Measurements from ENCODE around the gene TTLL10.
A peak's percentile ranks its signal among the peaks of the same experiment; 100 is the strongest.

TTLL10 gene

GRCh38 chr1:1221887-1222574 is 48.4 kb downstream of the TTLL10 start:
- DNase-seq (ENCODE audit: low read depth, low spot score): no peak

- DNase-seq (ENCODE audit: low read depth, low spot score): no peak
These were observed 49.0 kb downstream of the TTLL10 start for GRCh38 chr1:1222575-1223225.

DNA sequence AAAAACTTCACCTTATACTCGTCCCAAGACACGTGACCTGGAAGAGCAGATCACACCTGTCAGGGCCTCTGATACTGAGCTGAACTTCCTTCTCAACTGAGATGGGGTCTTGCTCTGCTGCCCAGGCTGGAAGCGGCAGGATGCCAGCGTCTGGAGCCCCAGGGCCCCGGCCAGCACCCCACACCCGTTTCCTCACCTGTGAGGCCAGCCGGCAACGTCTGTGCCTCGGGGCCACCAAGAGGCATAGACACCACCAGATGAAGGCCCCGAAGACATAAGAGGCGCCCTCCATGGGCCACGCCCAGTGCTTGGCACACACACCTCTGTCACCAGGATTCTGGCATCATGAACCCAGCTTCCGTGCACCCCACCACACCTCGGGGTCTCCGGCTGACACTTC is 49.6 kb downstream of the TTLL10 start:
- no peak for DNase-seq (ENCODE audit: low read depth, low spot score)

DNA sequence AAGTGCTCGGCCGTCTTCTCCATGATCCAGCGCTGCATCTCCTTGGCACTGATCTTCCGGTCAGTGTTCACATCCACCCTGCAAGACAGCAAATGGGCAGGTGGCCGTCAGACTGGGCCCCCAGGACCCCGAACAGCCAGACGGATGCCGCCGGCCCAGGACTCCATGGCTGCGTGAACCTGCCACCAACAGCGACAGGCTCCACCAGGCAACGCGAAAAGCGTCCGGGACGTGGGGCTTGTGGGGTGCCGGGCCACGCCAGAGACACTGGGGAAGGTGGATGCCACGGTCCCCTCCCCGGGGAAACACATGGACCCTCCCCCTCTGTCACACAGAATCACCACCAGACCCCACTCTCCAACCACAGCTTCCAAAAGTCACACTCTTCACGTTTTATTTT is 50.2 kb downstream of the TTLL10 start:
- DNase-seq (ENCODE audit: low read depth, low spot score): no peak

DNA sequence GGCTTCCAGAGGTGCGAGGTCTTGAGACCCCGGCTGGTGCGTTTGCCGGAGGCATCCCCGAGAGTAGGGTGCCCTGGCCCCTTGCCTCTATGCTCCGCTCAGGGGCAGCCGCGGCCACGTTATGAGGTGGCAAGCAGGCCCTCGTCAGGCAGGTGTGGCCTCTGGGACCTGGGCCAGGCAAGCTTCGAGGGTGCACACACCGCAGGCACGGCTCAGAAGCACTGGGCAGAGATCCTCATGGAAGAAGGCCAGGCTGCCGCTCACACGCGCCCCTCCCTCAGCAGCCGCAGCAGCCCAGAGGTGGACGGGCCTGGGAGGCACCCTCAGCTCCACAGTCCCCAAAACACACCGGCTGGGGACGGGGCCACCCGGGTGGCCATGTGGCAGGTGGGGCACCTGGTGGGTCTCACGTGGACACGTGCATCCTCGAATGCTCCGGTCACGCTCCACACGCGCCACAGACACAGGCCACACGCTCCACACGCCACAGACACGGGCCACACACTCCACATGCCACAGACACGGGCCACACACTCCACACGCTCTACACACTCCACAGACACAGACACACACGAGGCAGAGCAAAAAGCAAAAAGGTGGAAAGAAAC is 51.7 kb downstream of the TTLL10 start:
- no peak for DNase-seq (ENCODE audit: low read depth, low spot score)

GRCh38 chr1:1225913-1226312 is 52.2 kb downstream of the TTLL10 start:
- no peak for DNase-seq (ENCODE audit: low read depth, low spot score)

DNA sequence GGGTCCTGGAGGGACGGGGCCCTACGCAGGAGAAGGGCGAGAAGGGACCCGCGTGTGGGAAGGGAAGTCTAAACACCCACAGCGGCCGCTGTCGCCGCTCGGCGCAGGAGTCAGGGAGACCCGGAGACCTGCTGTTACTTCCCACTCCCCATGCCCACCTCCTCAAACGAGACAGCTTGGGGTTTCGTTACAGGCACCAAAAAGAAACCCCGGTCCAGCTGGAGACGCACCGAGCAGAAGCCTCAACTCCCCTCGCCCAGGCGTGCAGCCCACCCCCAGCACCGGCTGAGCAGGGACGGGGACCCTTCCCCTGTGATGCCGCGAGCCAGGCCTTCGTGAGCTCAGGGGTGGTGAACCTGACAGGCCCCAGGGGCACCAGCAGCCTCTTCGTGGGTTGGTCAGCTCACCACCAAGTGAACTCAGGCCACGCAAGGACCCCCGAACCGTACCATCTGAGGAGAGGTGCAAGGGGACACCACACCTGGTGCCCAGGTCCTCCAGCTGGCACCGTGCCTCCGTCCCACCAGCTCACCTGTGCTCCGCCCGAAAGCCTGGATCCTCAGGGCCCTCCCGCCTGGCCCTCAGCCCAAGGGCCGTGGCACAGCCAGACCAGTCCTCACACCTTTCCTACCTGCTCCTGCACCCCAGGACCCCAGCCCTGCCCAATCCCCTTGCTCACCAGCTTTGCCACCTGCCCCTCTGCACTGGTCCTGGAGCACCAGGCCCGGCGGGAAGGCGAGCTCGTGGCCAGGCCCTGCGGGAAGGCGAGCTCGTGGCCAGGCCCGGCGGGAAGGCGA is 53.1 kb downstream of the TTLL10 start:
- DNase-seq (ENCODE audit: low read depth, low spot score): no peak

DNA sequence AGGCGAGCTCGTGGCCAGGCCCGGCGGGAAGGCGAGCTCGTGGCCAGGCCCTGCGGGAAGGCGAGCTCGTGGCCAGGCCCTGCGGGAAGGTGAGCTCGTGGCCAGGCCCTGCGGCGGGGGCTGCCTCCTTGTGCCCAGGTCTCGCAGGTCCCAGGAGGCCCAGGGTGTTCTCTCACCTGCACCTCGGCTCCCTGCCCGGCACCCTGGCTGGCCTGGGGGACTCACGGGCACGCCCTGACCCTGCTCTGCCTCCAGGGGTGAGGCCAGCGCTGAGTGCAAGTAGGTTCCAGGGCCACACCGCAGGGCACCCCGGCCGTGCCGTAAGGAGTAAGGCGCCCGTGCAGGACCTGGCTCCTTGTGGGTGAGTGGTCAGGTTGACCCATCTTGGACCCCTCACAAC is 53.7 kb downstream of the TTLL10 start:
- DNase-seq (ENCODE audit: low read depth, low spot score): no peak

GRCh38 chr1:1228187-1228586 is 54.5 kb downstream of the TTLL10 start:
- DNase-seq (ENCODE audit: low read depth, low spot score): no peak

GRCh38 chr1:1228596-1229321 is 55.1 kb downstream of the TTLL10 start:
- no peak for DNase-seq (ENCODE audit: low read depth, low spot score)

- no peak for DNase-seq (ENCODE audit: low read depth, low spot score)
These were observed 56.1 kb downstream of the TTLL10 start for GRCh38 chr1:1229770-1230169.

- no peak for DNase-seq (ENCODE audit: low read depth, low spot score)
These were observed 57.1 kb downstream of the TTLL10 start for GRCh38 chr1:1230656-1231399.

GRCh38 chr1:1231400-1232207 is 57.9 kb downstream of the TTLL10 start, which contains the start of gene SDF4:
SDF4 (minus strand) TSS chr1:1232001; CDS start chr1:1228772, 3,229 bp downstream.
- peak; percentile 89 for DNase-seq (ENCODE audit: low read depth, low spot score)

DNA sequence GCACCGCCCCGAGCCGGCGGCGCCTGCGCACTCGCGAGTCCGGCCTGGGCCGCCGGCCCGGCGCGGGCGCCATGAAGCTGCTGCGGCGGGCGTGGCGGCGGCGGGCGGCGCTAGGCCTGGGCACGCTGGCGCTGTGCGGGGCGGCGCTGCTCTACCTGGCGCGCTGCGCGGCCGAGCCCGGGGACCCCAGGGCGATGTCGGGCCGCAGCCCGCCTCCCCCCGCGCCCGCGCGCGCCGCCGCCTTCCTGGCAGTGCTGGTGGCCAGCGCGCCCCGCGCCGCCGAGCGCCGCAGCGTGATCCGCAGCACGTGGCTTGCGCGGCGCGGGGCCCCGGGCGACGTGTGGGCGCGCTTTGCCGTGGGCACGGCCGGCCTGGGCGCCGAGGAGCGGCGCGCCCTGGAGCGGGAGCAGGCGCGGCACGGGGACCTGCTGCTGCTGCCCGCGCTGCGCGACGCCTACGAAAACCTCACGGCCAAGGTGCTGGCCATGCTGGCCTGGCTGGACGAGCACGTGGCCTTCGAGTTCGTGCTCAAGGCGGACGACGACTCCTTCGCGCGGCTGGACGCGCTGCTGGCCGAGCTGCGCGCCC is 58.6 kb downstream of the TTLL10 start, which contains the start of gene B3GALT6:
TSS of gene B3GALT6 (plus strand) at position 30 of the 588 bp plus-strand sequence. CDS start at position 72, 42 bp downstream.
- DNase-seq (ENCODE audit: low read depth, low spot score): no peak

- DNase-seq (ENCODE audit: low read depth, low spot score): no peak
These were observed 59.3 kb downstream of the TTLL10 start for GRCh38 chr1:1232796-1233566.

- DNase-seq (ENCODE audit: low read depth, low spot score): no peak
These were observed 59.9 kb downstream of the TTLL10 start for GRCh38 chr1:1233567-1233892.

DNA sequence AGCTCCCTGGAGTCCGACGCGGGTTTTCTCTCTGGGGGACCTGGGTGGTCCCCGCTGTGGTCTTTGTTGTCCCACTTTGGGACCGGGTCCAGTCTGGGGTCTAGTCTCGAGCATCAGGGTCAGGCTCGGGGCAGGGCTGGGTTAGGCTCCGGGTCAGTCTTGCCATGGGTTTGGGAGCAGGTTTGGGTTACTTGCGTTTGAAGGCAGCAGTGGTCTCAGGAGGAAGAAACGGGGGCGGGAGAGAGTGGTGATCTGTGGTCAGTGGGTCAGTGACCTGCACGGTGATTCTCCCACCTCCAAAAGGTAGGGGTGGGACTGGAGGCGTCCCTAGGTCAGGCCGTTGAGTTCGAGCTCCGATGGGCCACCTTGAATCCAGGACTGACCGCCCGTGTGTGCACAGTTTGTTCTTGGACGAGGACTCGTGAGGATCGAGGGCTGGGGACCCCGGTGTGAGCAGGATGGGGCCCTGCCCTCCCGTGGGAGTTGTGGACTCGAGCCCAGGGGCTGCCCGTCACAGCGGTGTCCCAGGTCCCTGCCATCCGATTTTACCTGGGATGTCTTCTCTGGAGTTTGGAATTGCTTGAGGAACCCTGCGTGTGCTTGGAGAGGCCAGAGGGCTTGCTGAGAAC is 60.6 kb downstream of the TTLL10 start:
- no peak for DNase-seq (ENCODE audit: low read depth, low spot score)

DNA sequence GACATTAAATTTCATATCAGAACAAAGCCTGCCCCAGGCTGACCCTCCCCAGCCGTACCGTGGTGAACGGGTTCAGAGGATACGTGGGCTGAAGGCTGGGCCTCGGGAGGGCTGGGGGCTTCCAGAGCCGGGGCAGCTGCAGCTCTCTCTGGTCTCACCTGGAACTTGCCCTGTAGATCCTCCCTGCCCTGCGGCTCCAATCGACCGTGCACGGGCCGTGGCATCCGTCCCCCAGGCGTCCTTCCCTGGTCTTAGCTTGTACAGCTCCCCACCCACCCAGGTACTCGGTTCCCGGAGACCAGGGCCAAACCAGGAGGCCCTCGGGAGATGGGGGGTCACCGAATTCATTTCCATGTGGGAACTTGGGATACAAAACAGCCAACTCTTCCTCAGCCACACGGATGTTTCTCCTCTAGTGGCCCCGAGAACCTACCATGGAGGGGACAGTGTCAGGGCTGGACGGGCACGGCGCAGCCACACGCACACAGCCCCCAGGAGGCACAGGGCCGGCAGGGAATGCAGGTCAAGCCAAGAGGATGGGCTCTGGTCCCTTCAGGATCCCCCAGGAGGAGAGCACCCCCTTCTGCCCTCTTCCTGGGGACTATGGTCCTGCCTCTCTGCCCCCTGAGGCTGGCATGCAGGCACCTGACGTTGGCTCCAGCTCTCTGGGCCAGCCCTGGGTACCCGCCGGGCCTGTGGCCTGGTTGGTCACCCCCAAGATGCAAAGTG is 61.5 kb downstream of the TTLL10 start:
- no peak for DNase-seq (ENCODE audit: low read depth, low spot score)
